Stimulated activated naive CD4-positive, alpha-beta T cell (primary cell): ENCODE data around the gene UBE2F.

Experiments
- DNase-seq, 6 experiments: peaks; one replicate each; lab custom pipeline; 2025; lab: John Stamatoyannopoulos, UW

Gene UBE2F

DNA sequence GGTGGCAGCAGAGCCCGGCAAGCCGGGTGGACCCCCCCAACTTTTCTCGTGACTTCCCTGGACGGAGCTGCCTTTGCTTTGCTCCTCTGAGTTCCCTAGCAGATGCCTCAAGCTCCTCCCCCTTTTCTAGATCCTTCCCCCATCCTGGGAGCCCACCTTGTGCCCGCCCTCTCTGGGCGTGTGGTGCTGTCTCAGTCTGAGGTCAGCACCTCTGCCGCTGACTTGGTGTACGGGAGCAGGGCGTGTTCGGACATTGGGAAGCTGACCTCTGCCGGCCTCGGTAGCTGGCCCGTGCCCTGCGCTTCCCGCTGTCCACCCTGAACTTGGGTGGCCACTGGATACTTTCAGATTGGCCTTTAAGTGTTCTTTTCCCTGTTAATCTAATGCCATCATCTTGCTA is 113.7 kb downstream of the UBE2F start:
- DNase-seq = no peak

GRCh38 chr2:238081150-238081549 is 114.3 kb downstream of the UBE2F start:
- DNase-seq = no peak

DNA sequence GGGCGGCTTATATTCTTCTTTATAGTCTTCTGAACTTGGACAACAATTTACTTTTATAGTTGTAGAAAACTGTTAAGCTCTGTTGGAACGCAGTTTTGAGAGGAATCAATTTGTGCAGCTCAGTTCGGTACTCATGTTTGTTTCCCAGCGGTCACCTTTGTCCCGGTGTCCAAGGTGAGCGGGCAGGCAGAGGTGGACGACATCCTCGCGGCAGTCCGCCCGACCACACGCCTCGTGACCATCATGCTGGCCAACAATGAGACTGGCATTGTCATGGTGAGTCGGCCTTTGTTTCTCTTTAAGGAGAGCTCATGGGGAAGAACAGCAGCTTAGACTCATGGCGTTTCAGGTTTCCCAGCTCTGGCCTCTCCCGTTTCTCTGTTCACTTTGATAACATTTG is 114.7 kb downstream of the UBE2F start:
- DNase-seq = no peak

DNA sequence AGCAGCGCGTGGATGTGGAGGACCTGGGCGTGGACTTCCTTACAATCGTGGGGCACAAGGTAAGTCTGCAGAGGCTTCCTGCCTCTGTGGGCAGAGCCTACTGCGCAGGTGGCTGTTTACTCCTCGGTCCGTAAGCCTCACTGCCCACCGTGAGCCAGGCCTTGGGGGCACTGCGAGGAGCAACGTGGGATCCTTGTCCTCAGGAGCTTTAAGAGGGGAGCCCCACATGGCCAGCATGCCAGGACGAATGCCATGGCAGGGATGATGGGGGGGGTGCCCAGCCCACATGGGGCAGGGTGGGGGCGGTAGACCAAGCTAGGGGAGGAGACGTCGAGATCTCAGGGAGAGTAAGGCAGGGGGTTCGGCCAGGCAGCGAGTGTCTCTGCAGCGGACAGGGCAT is 115.3 kb downstream of the UBE2F start:
- no peak for DNase-seq

DNA sequence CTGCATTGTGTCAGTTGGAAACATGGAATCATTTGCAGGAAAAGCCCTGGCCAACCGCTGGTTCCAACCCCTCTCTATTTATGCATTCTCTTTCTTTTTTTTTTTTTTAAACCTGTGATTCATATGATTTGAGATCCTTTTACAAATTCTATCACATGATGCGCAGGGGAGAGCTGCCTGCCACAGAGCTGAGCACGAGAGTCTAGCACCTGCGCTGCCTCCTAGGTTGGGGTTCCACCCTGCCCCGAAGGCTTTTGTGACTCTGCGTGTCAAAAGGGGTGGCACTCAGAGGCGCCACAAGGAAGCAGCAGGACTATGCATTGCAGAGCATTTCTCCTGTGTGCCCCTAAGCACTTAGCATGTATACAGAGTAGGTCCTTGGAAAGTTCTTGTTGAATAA is 116.0 kb downstream of the UBE2F start:
- no peak for DNase-seq

- DNase-seq = no peak
Observed at GRCh38 chr2:238083919-238084318, 117.1 kb downstream of the UBE2F start.

DNA sequence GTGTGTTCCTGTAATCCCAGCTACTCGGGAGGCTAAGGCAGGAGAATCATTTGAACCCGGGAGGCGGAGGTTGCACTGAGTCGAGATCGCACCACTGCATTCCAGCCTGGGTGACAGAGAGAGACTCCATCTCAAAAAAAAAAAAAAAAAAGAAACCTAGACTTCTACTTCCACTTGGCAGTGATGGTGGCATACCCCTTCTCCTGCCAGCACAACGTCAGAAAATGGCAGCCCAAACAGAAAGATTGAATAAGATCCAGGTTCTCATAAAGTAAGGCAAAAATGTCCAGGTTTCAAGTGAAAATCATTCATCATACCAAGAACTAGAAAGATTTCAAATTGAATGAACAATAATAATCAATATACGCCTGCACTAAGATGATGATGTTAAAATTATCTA is 117.9 kb downstream of the UBE2F start:
- DNase-seq = no peak

DNA sequence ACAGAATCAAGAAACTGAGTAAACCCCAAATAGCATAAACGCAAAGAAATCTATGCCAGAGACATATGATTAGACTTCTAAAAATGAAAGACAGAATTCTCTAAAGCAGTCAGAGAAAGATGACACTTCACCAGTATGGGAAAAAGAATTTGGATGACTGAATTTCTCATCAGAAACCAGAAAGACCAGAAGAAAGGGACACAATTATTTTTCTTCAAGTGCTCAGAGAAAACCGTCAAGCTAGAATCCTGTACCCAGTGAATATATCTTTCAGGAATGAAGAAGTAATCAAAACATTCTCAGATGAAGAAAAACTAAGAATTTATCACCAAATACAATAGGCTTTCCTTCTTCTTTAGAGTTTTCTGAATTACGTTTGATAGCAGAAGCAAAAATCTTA is 119.1 kb downstream of the UBE2F start:
- DNase-seq = no peak

GRCh38 chr2:238087211-238087610 is 120.4 kb downstream of the UBE2F start:
- DNase-seq = no peak

DNA sequence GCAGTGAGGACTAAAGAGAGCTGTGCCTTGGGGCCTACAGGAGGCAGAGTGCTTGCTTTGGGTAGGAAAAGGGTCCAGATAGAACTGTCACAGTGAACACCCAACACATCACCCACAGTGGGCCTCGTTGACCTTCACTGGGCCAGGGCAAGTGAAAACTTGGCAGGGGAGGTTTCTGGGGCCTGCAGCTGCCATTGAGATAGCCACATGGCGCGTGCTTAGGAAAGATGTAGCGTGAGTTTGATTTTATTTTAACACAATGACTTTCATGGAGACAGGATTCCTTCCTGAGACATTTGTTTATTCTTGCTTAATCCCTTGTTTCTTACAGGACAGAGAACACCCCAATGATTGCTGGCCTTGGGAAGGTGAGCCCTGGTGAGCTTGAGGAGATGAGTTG is 124.1 kb downstream of the UBE2F start:
- no peak for DNase-seq

GRCh38 chr2:238091436-238092060 is 124.7 kb downstream of the UBE2F start:
- no peak for DNase-seq
